ENCODE data around the gene RAD51B.
A peak's percentile ranks its signal among the peaks of the same experiment; 100 is the strongest.

RAD51B gene

GRCh38 chr14:68604822-68605221 is 785.2 kb downstream of the RAD51B start:
- DNase-seq (ENCODE audit: insufficient read length, low spot score) (no peak), FAIRE-seq (no peak)

GRCh38 chr14:68606176-68606575 is 786.6 kb downstream of the RAD51B start:
- no peak for DNase-seq (ENCODE audit: insufficient read length, low spot score)
- FAIRE-seq = peak; percentile 4

GRCh38 chr14:68606644-68607043 is 787.1 kb downstream of the RAD51B start:
- FAIRE-seq (peak; percentile 97), DNase-seq (ENCODE audit: insufficient read length, low spot score) (no peak)

- DNase-seq (ENCODE audit: insufficient read length, low spot score) (no peak), FAIRE-seq (no peak)
Measured at GRCh38 chr14:68607081-68607866, 787.7 kb downstream of the RAD51B start.

GRCh38 chr14:68607867-68608573 is 788.4 kb downstream of the RAD51B start:
- no peak for DNase-seq (ENCODE audit: insufficient read length, low spot score)
- FAIRE-seq = no peak

- FAIRE-seq = peak; percentile 70
- DNase-seq (ENCODE audit: insufficient read length, low spot score) = no peak
Measured at GRCh38 chr14:68608574-68608962, 789.0 kb downstream of the RAD51B start.

- no peak for DNase-seq (ENCODE audit: insufficient read length, low spot score)
- FAIRE-seq = peak; percentile 86
Measured at GRCh38 chr14:68609012-68609411, 789.4 kb downstream of the RAD51B start.

- FAIRE-seq = peak; percentile 97
- no peak for DNase-seq (ENCODE audit: insufficient read length, low spot score)
Measured at GRCh38 chr14:68610251-68610793, 790.7 kb downstream of the RAD51B start.

- DNase-seq (ENCODE audit: insufficient read length, low spot score) (no peak), FAIRE-seq (no peak)
Measured at GRCh38 chr14:68611599-68611998, 792.0 kb downstream of the RAD51B start.

GRCh38 chr14:68612049-68612448 is 792.5 kb downstream of the RAD51B start:
- no peak for FAIRE-seq
- no peak for DNase-seq (ENCODE audit: insufficient read length, low spot score)

GRCh38 chr14:68616221-68616902 is 796.8 kb downstream of the RAD51B start:
- no peak for FAIRE-seq
- DNase-seq (ENCODE audit: insufficient read length, low spot score) = no peak

- peak; percentile 65 for DNase-seq (ENCODE audit: insufficient read length, low spot score)
- FAIRE-seq = peak; percentile 87
Measured at GRCh38 chr14:68619790-68620574, 800.4 kb downstream of the RAD51B start.

- DNase-seq (ENCODE audit: insufficient read length, low spot score) = no peak
- FAIRE-seq = peak; percentile 79
Measured at GRCh38 chr14:68621400-68622365, 802.1 kb downstream of the RAD51B start.

- FAIRE-seq (no peak), DNase-seq (ENCODE audit: insufficient read length, low spot score) (no peak)
Measured at GRCh38 chr14:68622856-68623255, 803.3 kb downstream of the RAD51B start.

GRCh38 chr14:68623307-68623706 is 803.7 kb downstream of the RAD51B start:
- DNase-seq (ENCODE audit: insufficient read length, low spot score) = no peak
- peak; percentile 58 for FAIRE-seq

- FAIRE-seq = no peak
- DNase-seq (ENCODE audit: insufficient read length, low spot score) = no peak
Measured at GRCh38 chr14:68623826-68624225, 804.2 kb downstream of the RAD51B start.

- no peak for FAIRE-seq
- DNase-seq (ENCODE audit: insufficient read length, low spot score) = no peak
Measured at GRCh38 chr14:68624541-68625220, 805.1 kb downstream of the RAD51B start.

GRCh38 chr14:68625366-68626090 is 805.9 kb downstream of the RAD51B start:
- DNase-seq (ENCODE audit: insufficient read length, low spot score) = no peak
- FAIRE-seq = peak; percentile 86

All from HTR-8/SVneo (cell line).